Measurements from ENCODE around the gene CYSTM1. TPM values are rescaled to one million over a fixed set of nuclear protein-coding genes. Genes with fewer than 3 reads are reported as not detected.
A peak's percentile ranks its signal among the peaks of the same experiment; 100 is the strongest.
"Not testable (repeated sequence)": the region's sequence is repeated elsewhere in the genome, so short reads cannot be mapped to it uniquely, and the experiment has no call there.

CYSTM1 gene
- total RNA-seq, 1 experiment from 2014 or later = 59.7 TPM

DNA sequence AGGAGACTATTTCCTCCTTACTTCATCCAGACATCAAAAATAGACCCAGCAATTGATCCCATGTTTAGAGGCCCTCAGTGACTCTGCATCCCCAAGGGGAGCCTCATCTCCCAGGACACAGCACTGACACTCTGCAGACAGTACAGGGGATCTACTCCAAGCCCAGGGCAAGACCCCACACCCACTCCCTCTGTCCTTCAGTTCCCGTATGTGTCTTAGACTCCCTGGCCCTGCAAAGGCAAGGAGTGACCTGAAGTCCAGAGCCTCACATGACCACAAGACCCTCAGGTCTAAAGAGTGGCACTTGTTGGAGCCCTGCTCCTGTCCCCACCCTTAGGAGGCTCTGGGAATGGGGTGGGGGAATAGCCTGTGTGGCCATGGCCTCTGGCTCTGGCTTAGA is 27.5 kb upstream of the CYSTM1 start:
- DNase-seq (ENCODE audit: extremely low read depth, low read depth) = no peak

DNA sequence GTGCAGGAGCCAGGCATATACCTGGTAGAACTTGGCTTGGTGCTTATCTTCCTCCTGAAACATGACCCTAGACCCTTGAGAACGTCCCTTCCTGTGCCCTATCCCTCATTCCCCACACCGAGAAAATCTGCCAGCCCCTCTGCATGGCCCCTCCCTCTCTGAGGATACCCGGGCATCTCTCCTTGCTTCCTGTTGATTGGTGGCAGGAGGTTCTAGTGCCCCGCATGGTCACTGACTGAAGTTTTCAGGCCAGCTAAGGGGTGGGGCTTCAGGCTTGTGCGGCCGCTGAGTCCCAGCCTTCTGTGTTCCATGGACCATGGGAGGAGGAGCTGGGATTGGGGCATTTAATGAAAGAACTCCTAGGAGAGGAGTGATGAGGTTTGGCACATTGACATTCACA is 26.5 kb upstream of the CYSTM1 start:
- peak; percentile 21 for DNase-seq (ENCODE audit: extremely low read depth, low read depth)

GRCh38 chr5:140150201-140150600 is 24.8 kb upstream of the CYSTM1 start:
- DNase-seq (ENCODE audit: extremely low read depth, low read depth) = no peak

DNA sequence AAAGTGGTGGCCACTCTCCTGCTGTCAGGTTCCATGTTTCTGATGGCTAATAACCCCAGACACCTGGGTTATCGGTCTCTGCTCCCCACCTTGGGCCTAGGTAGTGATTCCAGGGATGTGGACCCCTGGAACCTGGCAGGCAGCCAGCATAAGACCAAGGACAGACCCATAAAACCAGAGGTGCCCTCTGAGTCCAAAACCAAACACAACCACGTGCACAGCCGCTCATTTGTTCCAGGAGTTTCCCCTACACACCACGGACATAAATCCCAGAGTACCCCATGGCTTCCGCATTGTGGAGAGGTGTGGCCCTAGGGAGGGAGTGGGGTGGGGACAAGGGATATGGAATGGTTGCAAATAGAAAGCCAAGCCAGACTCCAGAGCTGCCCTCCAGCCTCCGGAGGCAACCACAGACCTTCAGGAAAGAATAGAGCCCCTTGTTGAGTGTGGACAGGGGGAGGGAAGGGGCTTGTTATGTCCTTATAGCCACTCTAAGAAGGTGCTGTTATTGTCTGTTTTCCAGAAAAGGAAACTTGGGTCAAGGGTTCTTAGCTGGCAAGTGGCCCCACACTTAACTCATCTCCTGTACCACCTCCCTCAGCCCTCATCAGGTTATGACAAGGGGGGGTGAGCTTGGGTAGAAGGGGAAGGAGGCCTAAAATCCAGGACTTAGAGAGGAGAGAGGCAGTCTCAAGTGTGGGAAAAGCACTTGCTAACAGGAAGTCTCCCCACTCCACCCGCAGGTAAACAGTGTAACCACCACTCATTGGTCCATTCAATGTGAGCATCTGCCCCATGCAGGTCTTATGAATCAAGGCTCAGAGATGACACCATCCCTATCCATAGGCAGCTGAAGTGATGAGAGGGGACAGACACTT is 23.6 kb upstream of the CYSTM1 start:
- DNase-seq (ENCODE audit: extremely low read depth, low read depth) = no peak

DNA sequence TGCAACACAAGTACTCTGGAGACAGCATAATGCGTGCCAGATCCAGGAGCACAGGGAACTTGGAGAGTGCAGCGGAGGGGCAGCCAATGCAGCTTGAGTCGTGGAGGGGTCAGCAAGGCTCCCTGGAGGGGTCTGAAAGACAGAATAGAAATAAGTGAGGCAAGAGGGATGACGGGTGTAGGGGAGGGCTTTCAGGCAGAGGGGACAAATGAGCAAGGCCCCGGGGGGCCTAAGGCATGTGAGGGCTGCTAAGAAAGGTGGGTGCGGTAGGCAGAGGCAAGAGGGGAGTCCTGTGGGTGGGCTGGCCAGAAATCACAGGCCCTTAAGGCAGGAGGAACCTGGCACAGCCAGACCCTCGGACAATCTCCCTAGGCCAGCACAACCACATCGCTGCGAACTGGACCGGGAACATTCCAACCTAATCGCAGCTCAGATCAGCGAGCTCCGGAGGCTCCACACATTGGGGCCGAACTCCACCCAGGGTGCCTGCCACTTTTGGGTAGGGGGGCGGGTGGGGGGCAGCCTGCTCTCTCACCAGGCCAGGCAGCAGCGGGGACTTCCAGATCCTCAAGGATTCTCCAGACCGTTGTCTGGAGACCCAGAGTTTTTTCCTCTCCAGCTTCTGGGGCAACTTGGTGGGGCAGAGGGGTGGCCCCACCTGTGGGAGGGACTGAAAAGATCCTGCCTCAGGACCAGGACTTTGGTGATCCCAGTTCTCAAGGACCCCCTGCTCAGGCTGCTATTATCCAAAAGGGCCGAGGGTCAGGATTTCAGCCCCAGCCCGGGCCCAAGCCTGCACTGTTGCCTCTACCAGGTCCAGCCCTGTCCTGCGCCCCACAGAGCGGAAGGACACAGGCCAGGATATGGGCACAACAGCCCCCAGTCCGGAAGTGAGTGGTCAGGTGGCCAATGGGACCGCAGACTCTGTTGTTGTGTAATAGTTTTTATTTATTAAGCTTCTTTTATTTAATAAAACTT is 22.7 kb upstream of the CYSTM1 start:
- DNase-seq (ENCODE audit: extremely low read depth, low read depth) = no peak

DNA sequence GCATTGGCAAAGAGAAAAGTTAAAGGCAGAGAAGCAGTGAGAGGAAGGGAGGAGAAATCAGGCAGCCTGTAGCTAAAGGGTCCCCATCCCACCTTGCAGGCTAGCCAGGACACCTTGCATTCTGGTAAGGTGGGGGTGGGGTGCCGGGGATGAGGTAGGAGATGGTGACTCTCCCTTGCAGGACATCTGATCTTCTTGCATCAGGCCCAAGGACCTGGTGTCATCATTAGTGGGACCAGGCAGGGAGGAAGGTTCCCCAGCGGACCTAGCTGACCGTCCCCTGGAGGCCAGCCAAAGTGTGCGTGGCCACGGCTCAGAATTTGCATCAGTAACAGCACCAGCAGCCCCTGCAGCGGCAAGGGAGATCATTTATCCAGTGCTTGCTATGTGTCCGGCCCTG is 21.7 kb upstream of the CYSTM1 start:
- no peak for DNase-seq (ENCODE audit: extremely low read depth, low read depth)

- no peak for DNase-seq (ENCODE audit: extremely low read depth, low read depth)
Observed at GRCh38 chr5:140153905-140154304, 21.1 kb upstream of the CYSTM1 start.

- not testable (repeated sequence) for DNase-seq (ENCODE audit: extremely low read depth, low read depth)
Observed at GRCh38 chr5:140154710-140155381, 20.1 kb upstream of the CYSTM1 start.

GRCh38 chr5:140157032-140157781 is 17.8 kb upstream of the CYSTM1 start:
- DNase-seq (ENCODE audit: extremely low read depth, low read depth) = peak; percentile 89

- DNase-seq (ENCODE audit: extremely low read depth, low read depth) = no peak
Observed at GRCh38 chr5:140159014-140159927, 15.7 kb upstream of the CYSTM1 start.

DNA sequence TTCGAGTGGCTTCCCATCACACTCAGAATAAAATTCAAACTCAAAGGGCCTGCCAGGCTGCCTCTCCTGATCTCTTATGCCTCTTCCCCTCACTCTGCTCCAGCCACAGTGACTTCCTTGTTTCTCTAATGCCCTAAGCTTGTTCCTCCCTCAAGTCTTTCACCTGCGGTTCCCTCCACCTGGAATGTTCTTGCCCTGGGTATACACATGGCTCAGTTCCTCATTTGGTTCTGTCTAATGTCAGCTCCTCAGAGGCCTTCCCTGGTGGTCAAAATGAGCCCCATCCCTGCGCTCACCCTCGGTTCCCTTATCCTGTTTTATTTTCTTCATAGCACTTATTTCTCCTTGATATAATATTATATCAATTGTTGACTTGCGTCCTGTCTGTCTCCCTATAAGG is 12.7 kb upstream of the CYSTM1 start:
- DNase-seq (ENCODE audit: extremely low read depth, low read depth) = no peak

DNA sequence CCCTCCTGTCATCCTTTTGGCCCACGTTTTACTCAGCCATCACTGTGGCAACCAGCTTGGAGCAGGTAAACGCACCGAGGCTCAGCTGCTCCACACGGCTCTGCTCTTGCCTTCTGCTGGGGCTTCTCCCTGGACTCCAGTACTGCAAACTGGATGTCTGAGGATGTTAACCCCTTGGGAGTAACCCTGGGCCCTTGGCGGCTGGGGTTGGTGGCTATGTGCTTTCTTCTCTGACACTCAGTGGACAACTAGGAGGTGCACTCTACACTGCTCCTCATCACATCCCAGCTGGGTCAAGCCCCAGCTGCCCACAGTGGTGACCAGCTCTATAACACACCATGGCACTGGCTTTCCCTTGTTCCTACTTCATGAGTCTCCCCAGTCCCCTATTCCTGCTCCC is 12.2 kb upstream of the CYSTM1 start:
- DNase-seq (ENCODE audit: extremely low read depth, low read depth) = no peak

GRCh38 chr5:140165101-140165922 is 9.7 kb upstream of the CYSTM1 start:
- no peak for DNase-seq (ENCODE audit: extremely low read depth, low read depth)

DNA sequence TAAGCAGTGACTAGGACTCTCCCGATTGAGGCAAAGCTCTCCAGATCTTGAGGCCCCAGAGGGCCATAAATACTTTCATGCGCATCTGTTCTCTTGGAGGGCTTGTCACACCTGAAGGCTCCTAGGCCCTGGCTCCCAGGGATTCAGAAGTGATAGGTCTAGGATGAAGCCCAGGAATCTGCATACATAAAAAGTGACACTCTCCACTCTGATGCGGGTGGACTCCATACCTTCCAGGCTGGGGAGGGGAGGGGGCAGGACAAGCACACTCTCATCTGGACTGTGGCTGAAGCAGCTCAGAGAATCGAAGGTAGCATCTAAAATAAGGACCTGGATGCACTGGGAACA is 9.1 kb upstream of the CYSTM1 start:
- no peak for DNase-seq (ENCODE audit: extremely low read depth, low read depth)

GRCh38 chr5:140166911-140167310 is 8.1 kb upstream of the CYSTM1 start:
- no peak for DNase-seq (ENCODE audit: extremely low read depth, low read depth)

GRCh38 chr5:140168371-140168770 is 6.6 kb upstream of the CYSTM1 start:
- DNase-seq (ENCODE audit: extremely low read depth, low read depth) = no peak

GRCh38 chr5:140169410-140169809 is 5.6 kb upstream of the CYSTM1 start:
- DNase-seq (ENCODE audit: extremely low read depth, low read depth) = no peak

- no peak for DNase-seq (ENCODE audit: extremely low read depth, low read depth)
Observed at GRCh38 chr5:140172483-140172882, 2.5 kb upstream of the CYSTM1 start.

Data from NCI-H460 (cell line).